H1 (cell line): ENCODE data around the gene TWSG1. TPM values are rescaled to one million over a fixed set of nuclear protein-coding genes. Genes with fewer than 3 reads are reported as not detected.

Source experiments
- CTCF ChIA-PET: fragments of 300-600 bp; sonication (Branson Sonifier 250); formaldehyde crosslinking; loops from one replicate; lab custom pipeline; 2021; ENCODE audit not compliant: partially characterized antibody; lab: Charles Lee
- POLR2A ChIA-PET: fragments of 300-600 bp; sonication (Branson Sonifier 250); formaldehyde crosslinking; loops from one replicate; lab custom pipeline; 2021; ENCODE audit warnings: inconsistent platforms; ENCODE audit not compliant: partially characterized antibody; lab: Charles Lee
- DNase-seq, 2 experiments: peaks; one replicate each; pipeline versions ENCODE4 v3.0.0 to v3.0.0-alpha.2; 2010 to 2022; ENCODE audit warnings: low spot score in 2 of 2, low read depth in 1 of 2, mixed read lengths in 1 of 2
- FAIRE-seq: peaks from 2 replicates; lab custom pipeline; 2011; peaks lifted over from hg19 to GRCh38; lab: Jason Lieb, UNC
- H2AFZ ChIP-seq: 2 replicates; pipeline ENCODE4 v1.8.1; 2012; ENCODE audit warnings: low read length, inconsistent platforms
- H2AK5ac ChIP-seq: 2 replicates; pipeline ENCODE4 v1.6.1; 2013; ENCODE audit warnings: low read depth, low read length
- H2BK120ac ChIP-seq: replicated peaks from 2 replicates; pipeline ENCODE3; 2013; ENCODE audit warnings: low read depth, low read length, inconsistent platforms
- H2BK12ac ChIP-seq: 2 replicates; pipeline ENCODE4 v1.6.1; 2013; ENCODE audit warnings: low read depth, low read length
- H2BK15ac ChIP-seq: 2 replicates; pipeline ENCODE4 v1.6.1; 2013; ENCODE audit warnings: low read length
- H2BK20ac ChIP-seq: 2 replicates; pipeline ENCODE4 v1.6.1; 2013; ENCODE audit warnings: low read length
- H2BK5ac ChIP-seq: 2 replicates; pipeline ENCODE4 v1.6.1; 2013; ENCODE audit warnings: low read depth, low read length
- H3K14ac ChIP-seq: 2 replicates; pipeline ENCODE4 v1.6.1; 2013; ENCODE audit warnings: inconsistent platforms; ENCODE audit not compliant: insufficient read length
- H3K18ac ChIP-seq: 2 replicates; pipeline ENCODE4 v1.6.1; 2013; ENCODE audit warnings: low read length; ENCODE audit errors: extremely low read depth
- H3K23ac ChIP-seq: 2 replicates; pipeline ENCODE4 v1.6.1; 2013; ENCODE audit warnings: inconsistent platforms; ENCODE audit not compliant: insufficient read length
- H3K23me2 ChIP-seq: 2 replicates; pipeline ENCODE4 v1.6.1; 2013; ENCODE audit warnings: low read depth, low read length
- H3K27ac ChIP-seq: 2 replicates; pipeline ENCODE4 v1.6.1; 2011; ENCODE audit warnings: low read depth, low read length, inconsistent platforms
- H3K27me3 ChIP-seq, 4 experiments: replicated peaks in 1 of 4; 1 replicate in 1 of 4; 2 replicates in 3 of 4; pipeline versions ENCODE4 v1.6.1 to v1.8.1; 2011 to 2013; ENCODE audit warnings: low read length in 3 of 4, mild to moderate bottlenecking in 3 of 4, inconsistent platforms in 2 of 4, mixed read lengths in 2 of 4, moderate library complexity in 1 of 4; ENCODE audit not compliant: control insufficient read depth in 3 of 4, insufficient read depth in 3 of 4; ENCODE audit errors: extremely low read depth in 1 of 4
- H3K36me3 ChIP-seq, 4 experiments: 2 replicates each; pipeline versions ENCODE4 v1.6.1 to v1.8.1; 2011 to 2013; ENCODE audit warnings: mild to moderate bottlenecking in 4 of 4, low read length in 3 of 4, moderate library complexity in 2 of 4, control low read depth in 1 of 4, inconsistent platforms in 1 of 4; ENCODE audit not compliant: insufficient read depth in 4 of 4, control insufficient read depth in 2 of 4
- H3K4ac ChIP-seq: replicated peaks from 2 replicates; pipeline ENCODE3; 2013; ENCODE audit warnings: low read length, low read depth, mixed read lengths, inconsistent platforms; ENCODE audit not compliant: insufficient read length
- H3K4me1 ChIP-seq, 4 experiments: replicated peaks in 1 of 4; 1 replicate in 1 of 4; 2 replicates in 3 of 4; pipeline versions ENCODE4 v1.6.1 to v1.8.1; 2011 to 2013; ENCODE audit warnings: low read length in 3 of 4, inconsistent platforms in 2 of 4, mixed read lengths in 1 of 4; ENCODE audit not compliant: insufficient read depth in 4 of 4, control insufficient read depth in 3 of 4
- H3K4me2 ChIP-seq, 2 experiments: 2 replicates each; pipeline versions ENCODE4 v1.6.1 to v1.8.1; 2011 to 2013; ENCODE audit warnings: low read depth in 2 of 2, low read length in 2 of 2, control low read depth in 1 of 2, inconsistent platforms in 1 of 2, mild to moderate bottlenecking in 1 of 2; ENCODE audit not compliant: insufficient read depth in 1 of 2
- H3K4me3 ChIP-seq, 4 experiments: fragments of 200-600, 300-600 bp in 1 of 4; sonication (generic), shearing (Covaris generic), sonication (Bioruptor Twin) in 1 of 4; 2 replicates each; pipeline versions ENCODE4 v1.5.1 to v1.8.1; 2011 to 2016; ENCODE audit warnings: low read length in 4 of 4, low read depth in 3 of 4, control low read depth in 2 of 4, inconsistent platforms in 2 of 4, mild to moderate bottlenecking in 2 of 4, mixed read lengths in 1 of 4, moderate library complexity in 1 of 4; ENCODE audit not compliant: insufficient read depth in 2 of 4; ENCODE audit errors: extremely low read depth in 1 of 4
- H3K56ac ChIP-seq: replicated peaks from 2 replicates; pipeline ENCODE3; 2013; ENCODE audit warnings: low read depth, mild to moderate bottlenecking, mixed read lengths, low read length, inconsistent platforms; ENCODE audit not compliant: insufficient read length
- H3K79me1 ChIP-seq: 2 replicates; pipeline ENCODE4 v1.6.1; 2013; ENCODE audit warnings: low read depth, low read length, control low read depth
- H3K79me2 ChIP-seq, 2 experiments: 2 replicates each; pipeline versions ENCODE4 v1.6.1 to v1.8.1; 2012 to 2013; ENCODE audit warnings: low read length in 2 of 2, mild to moderate bottlenecking in 2 of 2, inconsistent platforms in 1 of 2; ENCODE audit not compliant: insufficient read depth in 2 of 2, control insufficient read depth in 1 of 2
- H3K9ac ChIP-seq, 4 experiments: replicated peaks in 1 of 4; 1 replicate in 1 of 4; 2 replicates in 3 of 4; pipeline versions ENCODE4 v1.6.1 to v1.8.1; 2011 to 2013; ENCODE audit warnings: low read depth in 3 of 4, low read length in 3 of 4, control low read depth in 2 of 4, mild to moderate bottlenecking in 2 of 4, moderate library complexity in 2 of 4, inconsistent platforms in 1 of 4; ENCODE audit errors: extremely low read depth in 1 of 4
- H3K9me3 ChIP-seq, 2 experiments: 2 replicates each; pipeline versions ENCODE4 v1.6.1 to v1.8.1; 2012 to 2013; ENCODE audit warnings: mild to moderate bottlenecking in 2 of 2, moderate library complexity in 2 of 2, control low read depth in 1 of 2, inconsistent platforms in 1 of 2, low read depth in 1 of 2, low read length in 1 of 2, mixed read lengths in 1 of 2; ENCODE audit not compliant: insufficient read depth in 2 of 2
- H4K20me1 ChIP-seq, 2 experiments: replicated peaks in 1 of 2; 2 replicates each; pipeline versions ENCODE3 to v1.8.1; 2011 to 2013; ENCODE audit warnings: inconsistent platforms in 2 of 2, low read length in 2 of 2, mild to moderate bottlenecking in 1 of 2; ENCODE audit not compliant: insufficient read depth in 2 of 2, control insufficient read depth in 1 of 2
- H4K5ac ChIP-seq: 2 replicates; pipeline ENCODE4 v1.6.1; 2013; ENCODE audit warnings: low read length, low read depth, mixed read lengths, inconsistent platforms; ENCODE audit not compliant: insufficient read length
- H4K8ac ChIP-seq: 2 replicates; pipeline ENCODE4 v1.8.0; 2013; ENCODE audit warnings: mild to moderate bottlenecking, moderate library complexity, low read length, inconsistent platforms; ENCODE audit not compliant: insufficient read depth; ENCODE audit errors: extremely low read depth
- H4K91ac ChIP-seq: replicated peaks from 2 replicates; pipeline ENCODE3; 2013; ENCODE audit warnings: low read length, mixed read lengths, inconsistent platforms; ENCODE audit not compliant: insufficient read length
- CHD1 ChIP-seq: IDR thresholded peaks from 2 replicates; pipeline ENCODE4 v1.6.1; 2012; ENCODE audit warnings: low read depth, low read length, improper control_type of control experiment
- SUZ12 ChIP-seq: fragments of 200-600 bp; sonication (generic); IDR thresholded peaks from 2 replicates; pipeline ENCODE4 v1.6.1; 2012; ENCODE audit warnings: mild to moderate bottlenecking, inconsistent platforms, low read length, moderate library complexity, mixed read lengths
- TBP ChIP-seq: IDR thresholded peaks from 2 replicates; pipeline ENCODE4 v1.6.1; 2011; ENCODE audit warnings: low read depth, low read length, improper control_type of control experiment
- WGBS, 2 experiments: shearing (Covaris generic) in 1 of 2; methylation state at CpG; one replicate each; pipeline versions ENCODE4 v1.1.6 to v1.1.7; 2013 to 2015; ENCODE audit warnings: low lambda C conversion rate in 2 of 2, mixed read lengths in 2 of 2, inconsistent platforms in 1 of 2, low coverage in 1 of 2, missing lambda C conversion rate in 1 of 2; ENCODE audit not compliant: insufficient replicate concordance in 2 of 2, insufficient coverage in 1 of 2, insufficient read length in 1 of 2; ENCODE audit errors: extremely low coverage in 1 of 2, missing lambda C conversion rate in 1 of 2; 5-methylcytosine and 5-hydroxymethylcytosine counted together
- polyA plus RNA-seq, 7 experiments: library from polyadenylated mRNA; depleted of rRNA in 3 of 7; stranded (reverse) in 5 of 7; unstranded in 2 of 7; fragments of >200 nt in 5 of 7; fragments of 200-250 nt in 2 of 7; gene quantifications; 1 replicate in 5 of 7; 2 replicates in 1 of 7; 4 replicates in 1 of 7; pipeline versions ENCODE4 v1.2.1 to v1.2.3, GENCODE V29; 2011 to 2013; ENCODE audit warnings: missing spikeins in 2 of 7, mixed read lengths in 2 of 7
- total RNA-seq: library from RNA; stranded (reverse); fragmentation: NEBNext Ultra II Directional; extraction: Animal tissue kit (Norgen Biotek cat#: 25700); gene quantifications from 2 replicates; pipeline ENCODE4 v1.2.1, GENCODE V29; 2021
- TF ChIP-seq, protein P1 (sequence below): IDR thresholded peaks from 2 replicates; pipeline ENCODE4 v1.6.1; 2012; ENCODE audit warnings: low read length, inconsistent platforms

Gene TWSG1
- total and polyA plus RNA-seq, 2 of the 8 experiments (the other 6 are each of a cell fraction or from before 2014, with no cell fraction given) = 11.8 to 19.8 TPM

DNA sequence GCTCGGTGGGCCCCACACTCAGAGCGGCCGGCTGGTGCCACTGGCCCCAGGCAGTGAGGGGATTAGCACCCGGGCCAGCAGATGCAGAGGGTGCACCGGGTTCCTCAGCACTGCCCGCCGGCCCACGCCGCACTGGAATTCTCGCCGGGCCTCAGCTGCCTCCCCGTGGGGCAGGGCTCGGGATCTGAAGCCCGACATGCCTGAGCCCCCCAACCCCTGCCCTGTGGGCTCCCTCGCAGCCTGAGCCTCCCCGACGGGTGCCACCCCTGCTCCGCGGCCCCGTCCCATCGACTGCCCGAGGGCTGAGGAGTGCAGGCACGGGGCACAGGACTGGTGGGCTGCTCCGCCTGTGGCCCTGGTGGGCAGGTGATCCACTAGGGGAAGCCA is 37.6 kb upstream of the TWSG1 start:
- H3K14ac ChIP-seq = no peak overlapping the region
- no peak overlapping the region for H3K27ac ChIP-seq
- H3K18ac ChIP-seq = no peak overlapping the region
- H3K36me3 ChIP-seq = peaks cover 0 to 4% (median 0%) of the 10 kb centered on the region in 4 experiments; a peak in 2 of 8 replicates
- no peak overlapping the region for H2BK120ac ChIP-seq
- no peak overlapping the region for H3K4ac ChIP-seq
- no peak overlapping the region for H2BK12ac ChIP-seq
- H3K23me2 ChIP-seq = no peaks in the 10 kb centered on the region; the same call in 1 of the 2 replicates
- no peak overlapping the region for H3K4me3 ChIP-seq
- no peak overlapping the region for H4K8ac ChIP-seq
- no peak overlapping the region for H2BK15ac ChIP-seq
- H3K79me1 ChIP-seq = no peaks in the 10 kb centered on the region
- no peak overlapping the region for H4K5ac ChIP-seq
- H2AK5ac ChIP-seq = no peak overlapping the region
- H3K23ac ChIP-seq = no peak overlapping the region
- H3K4me1 ChIP-seq = no peaks in the 10 kb centered on the region
- no peak overlapping the region for H2AFZ ChIP-seq
- H3K4me2 ChIP-seq = no peak overlapping the region
- H3K27me3 ChIP-seq = no peaks in the 10 kb centered on the region
- no peaks in the 10 kb centered on the region for H3K79me2 ChIP-seq
- H4K91ac ChIP-seq = no peak overlapping the region
- H2BK20ac ChIP-seq = no peak overlapping the region
- H3K9ac ChIP-seq = no peak overlapping the region
- FAIRE-seq (no peak), DNase-seq (no peak)
- no peak overlapping the region for H2BK5ac ChIP-seq
- H3K56ac ChIP-seq = no peak overlapping the region
- WGBS, 2 experiments = 97% methylated on average over 15 of the region's 24 CpGs; no CpG with 5 or more reads in 1 of the 2 experiments
- no peaks in the 10 kb centered on the region for H4K20me1 ChIP-seq
- ChIA-PET POLR2A (interaction anchor here (1.2 kb wide), 1 partner anchor 80 kb away, joined by 3 read pairs; no protein-coding TSS in a partner anchor), CTCF (interaction anchor here (1.2 to 1.7 kb wide), 2 partner anchors 20 to 24 kb away, joined by 3 to 4 read pairs; no protein-coding TSS in a partner anchor)
- H3K9me3 ChIP-seq = peaks cover 23 to 27% of the 10 kb centered on the region in 2 experiments; a peak in 3 of 4 replicates
- no peak for TF ChIP-seq TBP
- TF ChIP-seq, protein P1, sequence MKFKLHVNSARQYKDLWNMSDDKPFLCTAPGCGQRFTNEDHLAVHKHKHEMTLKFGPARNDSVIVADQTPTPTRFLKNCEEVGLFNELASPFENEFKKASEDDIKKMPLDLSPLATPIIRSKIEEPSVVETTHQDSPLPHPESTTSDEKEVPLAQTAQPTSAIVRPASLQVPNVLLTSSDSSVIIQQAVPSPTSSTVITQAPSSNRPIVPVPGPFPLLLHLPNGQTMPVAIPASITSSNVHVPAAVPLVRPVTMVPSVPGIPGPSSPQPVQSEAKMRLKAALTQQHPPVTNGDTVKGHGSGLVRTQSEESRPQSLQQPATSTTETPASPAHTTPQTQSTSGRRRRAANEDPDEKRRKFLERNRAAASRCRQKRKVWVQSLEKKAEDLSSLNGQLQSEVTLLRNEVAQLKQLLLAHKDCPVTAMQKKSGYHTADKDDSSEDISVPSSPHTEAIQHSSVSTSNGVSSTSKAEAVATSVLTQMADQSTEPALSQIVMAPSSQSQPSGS = no peak
- no peak for TF ChIP-seq SUZ12
- TF ChIP-seq CHD1 = no peak
